Keratinocyte (primary cell): ENCODE measurements around the gene UNC13B. TPM values are rescaled to one million over a fixed set of nuclear protein-coding genes. Genes with fewer than 3 reads are reported as not detected.

Source experiments
- DNase-seq: peaks from one replicate; pipeline ENCODE4 v3.0.0-alpha.2; 2011; ENCODE audit warnings: low read depth, missing footprints, low spot score
- FAIRE-seq: peaks from 2 replicates; lab custom pipeline; 2011; peaks lifted over from hg19 to GRCh38; lab: Jason Lieb, UNC
- H2AFZ ChIP-seq: 2 replicates; pipeline ENCODE4 v1.6.0; 2012; ENCODE audit warnings: low read length, control low read depth, inconsistent platforms; ENCODE audit not compliant: control insufficient read depth
- H3K27ac ChIP-seq: 2 replicates; pipeline ENCODE4 v1.5.1; 2011; ENCODE audit warnings: low read length; ENCODE audit not compliant: control insufficient read depth, insufficient read depth
- H3K27me3 ChIP-seq: 3 replicates; pipeline ENCODE4 v1.6.0; 2011; ENCODE audit warnings: low read length; ENCODE audit not compliant: control insufficient read depth, insufficient read depth; ENCODE audit errors: extremely low read depth
- H3K36me3 ChIP-seq, 2 experiments: 2 replicates in 1 of 2; 3 replicates in 1 of 2; pipeline ENCODE4 v1.5.1; 2011; ENCODE audit warnings: low read length in 2 of 2, mild to moderate bottlenecking in 1 of 2; ENCODE audit not compliant: control insufficient read depth in 2 of 2, insufficient read depth in 2 of 2; ENCODE audit errors: extremely low read depth in 1 of 2
- H3K4me1 ChIP-seq: 3 replicates; pipeline ENCODE4 v1.5.1; 2011; ENCODE audit warnings: low read length; ENCODE audit not compliant: control insufficient read depth, insufficient read depth; ENCODE audit errors: extremely low read depth
- H3K4me2 ChIP-seq: 3 replicates; pipeline ENCODE4 v1.6.0; 2011; ENCODE audit warnings: low read depth, low read length; ENCODE audit not compliant: control insufficient read depth, insufficient read depth; ENCODE audit errors: extremely low read depth
- H3K4me3 ChIP-seq, 3 experiments: fragments of 200-600 bp in 1 of 3; sonication (generic) in 1 of 3; 2 replicates in 2 of 3; 3 replicates in 1 of 3; pipeline ENCODE4 v1.5.1; 2011 to 2016; ENCODE audit warnings: low read length in 3 of 3, mild to moderate bottlenecking in 3 of 3, control low read depth in 2 of 3, inconsistent platforms in 1 of 3, low read depth in 1 of 3, mixed read lengths in 1 of 3, mixed run types in 1 of 3, moderate library complexity in 1 of 3; ENCODE audit not compliant: control insufficient read depth in 2 of 3, insufficient read depth in 2 of 3; ENCODE audit errors: extremely low read depth in 1 of 3
- H3K79me2 ChIP-seq: 2 replicates; pipeline ENCODE4 v1.6.0; 2012; ENCODE audit warnings: low read length; ENCODE audit not compliant: control insufficient read depth, insufficient read depth
- H3K9ac ChIP-seq: 3 replicates; pipeline ENCODE4 v1.6.0; 2011; ENCODE audit warnings: low read length; ENCODE audit not compliant: control insufficient read depth, insufficient read depth; ENCODE audit errors: extremely low read depth
- H3K9me1 ChIP-seq: 3 replicates; pipeline ENCODE4 v1.6.0; 2011; ENCODE audit warnings: low read length; ENCODE audit not compliant: control insufficient read depth, insufficient read depth; ENCODE audit errors: extremely low read depth
- H3K9me3 ChIP-seq: 2 replicates; pipeline ENCODE4 v1.5.1; 2012; ENCODE audit warnings: low read depth, low read length; ENCODE audit not compliant: control insufficient read depth
- H4K20me1 ChIP-seq: 3 replicates; pipeline ENCODE4 v1.6.0; 2011; ENCODE audit warnings: low read length; ENCODE audit not compliant: control insufficient read depth, insufficient read depth; ENCODE audit errors: extremely low read depth
- CTCF ChIP-seq, 3 experiments: IDR thresholded peaks in 1 of 3; conservative IDR thresholded peaks in 1 of 3; optimal IDR thresholded peaks in 1 of 3; 2 replicates in 2 of 3; 3 replicates in 1 of 3; pipeline versions ENCODE3 to v1.5.1; 2011; ENCODE audit warnings: low read length in 3 of 3, mild to moderate bottlenecking in 3 of 3, moderate library complexity in 2 of 3, control low read depth in 1 of 3, inconsistent platforms in 1 of 3; ENCODE audit not compliant: insufficient read depth in 2 of 3; ENCODE audit errors: extremely low read depth in 1 of 3
- EZH2 ChIP-seq: IDR thresholded peaks from one replicate; pipeline ENCODE4 v1.6.1; 2012; ENCODE audit warnings: inconsistent platforms, mild to moderate bottlenecking, low read length, moderate library complexity
- dilution Hi-C: fragments of 300-500 bp; cut with MboI; formaldehyde crosslinking; loops from one replicate; pipeline ENCODE4 v1.7.0; 2020; ENCODE audit warnings: low sequenced_read_pairs; ENCODE audit not compliant: extremely low pct_ligation_motif_present
- polyA plus RNA-seq, 5 experiments: library from polyadenylated mRNA; depleted of rRNA in 3 of 5; stranded (reverse) in 3 of 5; stranded (forward) in 1 of 5; unstranded in 1 of 5; fragments of >200 nt; gene quantifications; 1 replicate in 1 of 5; 2 replicates in 3 of 5; 3 replicates in 1 of 5; pipeline versions ENCODE4 v1.2.1 to v1.2.3, GENCODE V29; 2011 to 2012; ENCODE audit warnings: missing spikeins in 2 of 5, low read depth in 1 of 5, low replicate concordance in 1 of 5

Gene UNC13B
- polyA plus RNA-seq, 1 donor (not counting 4 experiments of a cell fraction or from before 2014, with no cell fraction given), result 9.3 TPM

GRCh38 chr9:35355939-35356338 is 194.1 kb downstream of the UNC13B start:
- DNase-seq (no peak), FAIRE-seq (no peak)
- H3K27ac ChIP-seq, result no peak overlapping the region
- no peaks in the 10 kb centered on the region for H3K9me1 ChIP-seq
- no peaks in the 10 kb centered on the region for H3K4me1 ChIP-seq
- H3K36me3 ChIP-seq, result no peaks in the 10 kb centered on the region
- H4K20me1 ChIP-seq, result no peaks in the 10 kb centered on the region
- H3K9me3 ChIP-seq, result no peaks in the 10 kb centered on the region
- H3K27me3 ChIP-seq, result no peaks in the 10 kb centered on the region
- H3K9ac ChIP-seq, result no peak overlapping the region
- TF ChIP-seq EZH2 (no peak), CTCF (optimal IDR thresholded peaks at IDR 0.05 in 1 of 3, IDR thresholded peaks at IDR 0.05 in 1 of 3, conservative IDR thresholded peaks at IDR 0.05 in 1 of 3; ENCODE audit: extremely low read depth in 1 of 3, insufficient read depth in 2 of 3, low read length in 3 of 3) (no peak)
- dilution Hi-C loops, result no loop called here
- H3K4me3 ChIP-seq, result no peak overlapping the region
- H3K4me2 ChIP-seq, result no peak overlapping the region
- H2AFZ ChIP-seq, result no peak overlapping the region
- no peaks in the 10 kb centered on the region for H3K79me2 ChIP-seq

GRCh38 chr9:35357116-35357515 is 195.3 kb downstream of the UNC13B start:
- Histone ChIP-seq H3K4me1 (no peaks in the 10 kb centered on the region), H3K36me3 (no peaks in the 10 kb centered on the region), H3K4me3 (no peak overlapping the region), H3K4me2 (no peak overlapping the region), H3K9me1 (no peaks in the 10 kb centered on the region), H3K27ac (no peak overlapping the region), H3K9ac (no peak overlapping the region), H2AFZ (no peak overlapping the region), H3K27me3 (no peaks in the 10 kb centered on the region), H3K9me3 (no peaks in the 10 kb centered on the region), H3K79me2 (no peaks in the 10 kb centered on the region), H4K20me1 (no peaks in the 10 kb centered on the region)
- dilution Hi-C loops, result no loop called here
- no peak for TF ChIP-seq EZH2
- no peak for TF ChIP-seq CTCF (optimal IDR thresholded peaks at IDR 0.05 in 1 of 3, IDR thresholded peaks at IDR 0.05 in 1 of 3, conservative IDR thresholded peaks at IDR 0.05 in 1 of 3; ENCODE audit: extremely low read depth in 1 of 3, insufficient read depth in 2 of 3, low read length in 3 of 3)
- DNase-seq (no peak), FAIRE-seq (no peak)
